Cardiac septum (tissue), 1 donor: Measurements from ENCODE around the gene CAMK4. TPM values are rescaled to one million over a fixed set of nuclear protein-coding genes. Genes with fewer than 3 reads are reported as not detected.
"Not testable (repeated sequence)": the region's sequence is repeated elsewhere in the genome, so short reads cannot be mapped to it uniquely, and the experiment has no call there.

Source experiments
- DNase-seq: peaks from one replicate; pipeline ENCODE4 v3.0.0-alpha.2; 2020; ENCODE audit warnings: low spot score
- intact Hi-C: fragments of 100-400 bp; cut with DNase I; formaldehyde crosslinking; loops from one replicate; pipeline ENCODE4 v1.14.0; 2022
- total RNA-seq: library from RNA; stranded (reverse); fragmentation: NEBNext Ultra II Directional; extraction: Animal tissue kit (Norgen Biotek cat#: 25700); gene quantifications from one replicate; pipeline ENCODE4 v1.2.1, GENCODE V29; 2021
- donor health status: DM: no; HTN: no; CAD: no.

Gene CAMK4
- total RNA-seq, 1 donor from 2014 or later: 0.48 TPM

DNA sequence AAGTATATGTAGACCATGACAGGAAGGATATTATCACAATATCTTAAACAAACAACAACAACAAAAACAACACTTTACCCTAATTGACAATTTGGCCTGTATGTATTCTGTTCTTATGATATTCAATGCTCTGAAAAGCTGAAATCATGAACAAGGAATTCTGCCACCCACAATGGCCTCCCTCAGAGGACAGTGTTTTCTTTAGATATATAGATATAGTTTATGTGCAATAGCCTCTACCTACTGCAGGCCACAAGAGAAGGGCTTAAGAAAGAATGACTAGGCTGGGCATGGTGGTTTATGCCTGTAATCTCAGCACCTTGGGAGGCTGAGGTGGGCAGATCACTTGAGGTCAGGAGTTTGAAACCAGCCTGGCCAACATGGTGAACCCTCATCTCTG lies 183.4 kb downstream of the CAMK4 start:
- intact Hi-C loops: no loop called here
- DNase-seq: no peak

- intact Hi-C loops: no loop called here
- DNase-seq: no peak
Observed at GRCh38 chr5:111408817-111409216, 184.6 kb downstream of the CAMK4 start.

DNA sequence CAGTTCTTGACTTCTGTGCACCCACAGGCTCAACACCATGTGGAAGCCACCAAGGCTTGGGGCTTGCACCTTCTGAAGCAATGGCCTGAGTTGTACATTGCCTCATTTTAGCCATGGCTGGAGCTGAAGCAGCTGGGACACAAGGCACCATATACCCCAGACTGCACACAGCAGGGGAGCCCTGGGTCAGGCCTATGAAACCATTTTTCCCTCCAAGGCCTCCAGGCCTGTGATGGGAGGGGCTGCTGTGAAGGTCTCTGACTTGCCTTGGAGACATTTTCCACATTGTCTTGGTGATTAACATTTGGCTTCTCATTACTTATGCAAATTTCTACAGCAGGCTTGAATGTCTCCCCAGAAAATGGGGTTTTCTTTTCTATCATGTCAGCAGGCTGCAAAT lies 185.1 kb downstream of the CAMK4 start:
- DNase-seq, intact Hi-C loops: not testable (repeated sequence)

DNA sequence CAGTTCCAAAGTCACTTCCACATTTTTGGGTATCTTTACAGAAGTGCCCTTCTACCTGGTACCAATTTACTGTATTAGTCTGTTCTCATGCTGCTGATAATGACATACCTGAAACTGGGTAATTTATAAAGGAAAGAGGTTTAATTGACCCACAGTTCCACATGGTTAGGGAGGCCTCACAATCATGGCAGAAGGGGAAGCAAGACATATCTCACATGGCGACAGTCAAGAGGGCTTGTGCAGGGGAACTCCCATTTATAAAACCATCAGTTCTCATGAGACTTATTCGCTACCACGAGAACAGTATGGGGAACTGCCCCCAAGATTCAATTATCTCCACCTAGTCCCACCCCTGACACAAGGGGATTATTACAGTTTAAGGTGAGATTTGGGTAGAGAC lies 185.9 kb downstream of the CAMK4 start:
- intact Hi-C loops, DNase-seq: not testable (repeated sequence)

DNA sequence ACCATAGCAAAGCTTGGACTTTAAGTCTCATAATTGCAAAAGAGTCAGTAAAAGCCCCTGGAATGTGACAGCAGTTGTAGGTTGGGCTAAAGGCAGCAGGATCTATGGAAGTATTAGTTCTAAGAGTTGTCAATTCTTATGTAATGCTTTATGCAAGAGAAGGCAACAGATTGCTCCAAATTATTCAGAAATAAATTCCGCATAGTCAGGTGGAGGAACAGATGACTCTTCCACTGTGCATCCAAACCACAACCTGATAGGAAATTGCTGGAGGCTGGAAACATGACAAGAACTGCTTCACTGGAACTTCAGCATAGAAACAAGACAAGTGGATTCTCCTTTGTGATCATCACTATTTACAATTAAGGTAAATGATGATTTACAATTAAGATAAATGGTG lies 187.1 kb downstream of the CAMK4 start:
- intact Hi-C loops: no loop called here
- DNase-seq: no peak

- intact Hi-C loops: no loop called here
- DNase-seq: no peak
Observed at GRCh38 chr5:111412593-111412992, 188.4 kb downstream of the CAMK4 start.

GRCh38 chr5:111415053-111415452 lies 190.9 kb downstream of the CAMK4 start:
- no peak for DNase-seq
- intact Hi-C loops: no loop called here

DNA sequence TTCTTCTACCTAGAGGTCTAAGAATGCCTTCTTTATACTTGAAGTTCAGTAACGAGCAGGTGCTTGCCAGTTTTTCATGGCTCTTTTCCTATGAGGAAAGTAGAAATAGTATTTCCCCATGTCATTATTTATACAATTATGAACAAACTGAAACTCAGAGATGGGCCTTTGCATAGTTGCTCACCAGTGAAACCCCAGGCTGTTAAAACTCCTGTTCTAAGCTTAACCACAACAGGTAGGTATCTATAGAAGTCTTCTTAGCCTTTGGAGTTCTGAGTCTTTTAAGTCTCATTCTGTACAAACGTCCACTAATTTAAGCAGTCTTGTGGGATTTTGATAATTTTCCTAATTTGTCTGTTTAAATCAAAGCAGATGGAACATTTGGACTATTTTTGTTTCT lies 198.1 kb downstream of the CAMK4 start:
- intact Hi-C loops: no loop called here
- no peak for DNase-seq

DNA sequence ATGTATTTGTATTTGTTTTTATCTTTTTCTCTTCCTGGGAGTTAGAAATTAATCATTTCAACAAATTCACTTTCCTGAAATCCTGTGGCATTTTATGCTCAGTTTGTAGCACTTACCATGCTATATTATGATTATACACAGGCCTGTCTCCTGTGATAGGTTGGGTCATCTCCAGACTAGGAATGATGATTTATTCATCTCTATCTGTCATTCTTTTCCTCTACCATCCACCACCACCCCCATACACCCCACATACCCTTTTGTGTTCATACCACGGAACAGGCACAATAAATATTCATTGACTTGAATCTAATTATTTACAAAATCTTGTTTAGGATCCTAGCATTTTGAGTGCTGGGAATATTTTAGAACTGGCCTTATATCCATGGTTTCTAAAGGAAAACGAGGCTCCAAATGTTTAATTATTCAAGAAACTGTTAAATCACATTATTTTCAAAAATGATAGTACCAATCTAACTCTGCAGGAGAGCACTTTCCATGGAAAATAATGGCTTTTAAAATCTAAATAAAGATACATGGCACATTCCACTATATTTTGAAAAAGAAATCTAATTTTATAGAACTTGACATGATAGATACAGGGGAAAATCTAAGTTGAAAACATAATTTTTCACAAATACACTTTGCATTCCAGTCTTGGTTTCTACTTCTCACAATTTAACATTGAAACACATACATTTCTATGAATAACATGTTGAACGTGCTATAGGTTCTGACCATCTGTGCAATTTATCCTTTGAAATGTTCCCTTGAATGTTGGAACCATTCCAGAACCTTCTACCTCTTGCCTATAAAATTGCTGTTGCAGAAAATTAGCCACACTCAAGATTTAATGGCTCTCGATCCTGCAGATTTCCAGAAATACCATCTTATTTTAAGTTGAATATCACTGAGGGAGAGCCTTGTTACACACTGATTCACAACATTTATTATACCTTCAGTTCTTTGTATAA lies 198.8 kb downstream of the CAMK4 start:
- DNase-seq: no peak
- intact Hi-C loops: no loop called here

- intact Hi-C loops: no loop called here
- no peak for DNase-seq
Observed at GRCh38 chr5:111425205-111425604, 201.0 kb downstream of the CAMK4 start.

GRCh38 chr5:111427762-111428161 lies 203.6 kb downstream of the CAMK4 start:
- DNase-seq: no peak
- intact Hi-C loops: no loop called here

DNA sequence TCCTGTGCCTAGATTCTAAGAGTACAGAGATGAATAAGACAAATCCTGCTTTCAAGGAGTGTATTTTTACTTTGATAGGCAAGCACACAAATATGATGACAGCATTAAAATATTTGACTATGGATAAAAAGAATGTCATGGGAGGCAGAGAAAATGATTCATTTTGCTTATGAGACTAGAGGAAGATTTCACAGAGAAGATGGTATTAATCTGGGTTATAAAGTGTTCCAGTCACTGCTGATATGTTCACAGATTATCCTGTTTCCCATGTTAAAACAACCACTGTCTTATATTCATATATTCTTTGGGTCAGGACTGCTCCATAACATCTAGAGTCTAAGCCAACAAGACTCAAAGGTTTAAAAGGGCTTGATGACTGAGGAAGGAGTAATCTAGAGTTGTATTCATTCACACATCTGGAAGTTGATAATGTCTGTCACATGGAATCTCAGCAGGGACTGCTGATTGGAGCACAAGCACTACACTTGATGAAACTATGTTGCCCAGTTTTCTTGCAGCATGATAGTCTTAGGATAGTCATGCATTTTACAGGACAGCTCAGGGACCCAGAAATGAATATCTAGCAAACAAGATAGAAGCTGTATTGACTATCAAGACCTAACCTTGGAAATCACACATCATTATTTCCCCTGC lies 208.8 kb downstream of the CAMK4 start:
- DNase-seq: no peak

GRCh38 chr5:111434800-111435199 lies 210.6 kb downstream of the CAMK4 start:
- no peak for DNase-seq
- intact Hi-C loops: no loop called here

More for the DNA sequence above, 208.8 kb downstream of the CAMK4 start:
- intact Hi-C loops: no loop called here

- DNase-seq: no peak
- intact Hi-C loops: no loop called here
Observed at GRCh38 chr5:111439473-111440075, 215.4 kb downstream of the CAMK4 start.

DNA sequence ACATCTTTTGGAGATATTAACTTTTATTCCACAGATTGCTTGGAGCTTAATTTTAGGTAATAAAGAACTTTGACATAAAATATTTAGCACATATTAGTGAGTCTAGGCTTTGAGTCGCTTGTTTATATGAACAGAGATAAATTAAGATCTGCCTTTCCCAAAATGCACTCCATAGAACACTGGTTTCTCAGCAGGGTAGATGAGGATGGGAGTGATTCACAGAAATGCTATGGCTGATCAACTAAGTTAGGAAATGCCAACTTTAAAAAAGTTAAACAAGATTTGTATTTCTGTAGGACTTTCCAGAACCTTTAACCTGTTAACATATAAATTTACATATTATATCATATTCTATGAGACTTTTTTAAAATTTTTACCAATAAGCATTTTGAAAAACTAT lies 222.9 kb downstream of the CAMK4 start:
- no peak for DNase-seq
- intact Hi-C loops: no loop called here

DNA sequence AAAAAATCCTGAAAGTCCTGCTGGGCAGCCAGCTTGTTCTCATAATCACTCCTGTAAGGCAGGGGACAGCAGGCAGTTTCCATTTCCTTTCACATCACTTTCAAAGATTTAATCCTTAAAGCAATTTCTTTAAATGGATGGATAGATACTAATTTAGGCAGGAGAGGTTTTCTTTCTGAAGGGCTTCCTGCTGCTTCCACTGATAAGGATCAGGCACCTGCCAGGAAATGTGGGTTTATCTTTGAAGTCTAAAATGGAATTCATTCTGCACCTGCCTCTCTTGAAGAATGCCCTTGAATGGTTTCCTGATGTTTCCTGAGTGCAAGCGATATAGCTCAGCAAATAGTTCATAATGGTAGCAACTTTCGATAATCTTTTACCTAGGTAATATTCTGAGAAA lies 223.6 kb downstream of the CAMK4 start:
- intact Hi-C loops: no loop called here
- DNase-seq: no peak

GRCh38 chr5:111453295-111453694 lies 229.1 kb downstream of the CAMK4 start:
- DNase-seq: no peak
- intact Hi-C loops: no loop called here

- DNase-seq: no peak
Observed at GRCh38 chr5:111453747-111454146, 229.6 kb downstream of the CAMK4 start.

GRCh38 chr5:111454198-111454622 lies 230.0 kb downstream of the CAMK4 start:
- intact Hi-C loops: no loop called here
- DNase-seq: no peak

More at GRCh38 chr5:111453747-111454146, 229.6 kb downstream of the CAMK4 start:
- intact Hi-C loops: no loop called here

GRCh38 chr5:111454776-111455175 lies 230.6 kb downstream of the CAMK4 start:
- no peak for DNase-seq
- intact Hi-C loops: no loop called here
